ENCODE results near the gene XPO1. TPM values are rescaled to one million over a fixed set of nuclear protein-coding genes. Genes with fewer than 3 reads are reported as not detected.

The XPO1 gene
- total and polyA plus RNA-seq, 2 donors (not counting 1 experiment from before 2014, with no cell fraction given), result 91.8 to 348 TPM

DNA sequence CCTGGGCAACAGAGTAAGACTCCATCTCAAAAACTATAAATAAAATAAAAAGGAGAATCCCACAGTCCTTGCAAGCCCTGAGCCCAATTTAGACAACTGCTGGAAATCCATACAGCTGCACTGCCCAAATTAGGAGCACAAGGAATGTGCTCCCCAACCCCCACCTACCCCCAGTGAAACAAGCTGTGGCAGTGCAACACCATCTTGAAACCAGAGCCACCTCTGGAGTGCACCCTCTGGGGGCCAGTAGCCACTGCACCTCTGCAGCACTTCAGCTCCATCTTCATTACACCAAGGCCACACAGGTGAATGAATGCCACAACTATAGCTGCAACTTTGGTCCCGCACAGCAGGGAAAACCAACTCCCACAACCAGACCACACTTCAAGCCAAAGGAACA, 104.5 kb downstream of the XPO1 start:
- no peak overlapping the region for H2AFZ ChIP-seq (ENCODE audit: low read length)
- no peaks in the 10 kb centered on the region for H4K20me1 ChIP-seq (ENCODE audit: control insufficient read depth, extremely low read depth, insufficient read depth, low read length)
- H3K4me3 ChIP-seq (replicated peaks in 1 of 4; ENCODE audit: control extremely low read depth in 1 of 4, insufficient read depth in 1 of 4, low read depth in 3 of 4, low read length in 4 of 4), result no peak overlapping the region
- no peak overlapping the region for H3K9ac ChIP-seq (ENCODE audit: insufficient read depth, low read length)
- TF ChIP-seq CTCF (conservative IDR thresholded peaks at IDR 0.05 in 1 of 2, IDR thresholded peaks at IDR 0.05 in 1 of 2; ENCODE audit: low read depth in 1 of 2, low read length in 2 of 2) (no peak), EZH2 (IDR thresholded peaks at IDR 0.05; ENCODE audit: low read length, missing control alignments) (no peak)
- no peaks in the 10 kb centered on the region for H3K27me3 ChIP-seq (ENCODE audit: control insufficient read depth, insufficient read depth, low read length)
- H3K27ac ChIP-seq (ENCODE audit: insufficient read depth, low read length), result no peak overlapping the region
- no peak for DNase-seq (ENCODE audit: low read depth in 2 of 2)
- no peak overlapping the region for H3K4me2 ChIP-seq (ENCODE audit: extremely low read depth, insufficient read depth, low read length)
- H3K4me1 ChIP-seq (ENCODE audit: control insufficient read depth, extremely low read depth, insufficient read depth, low read length), result no peaks in the 10 kb centered on the region
- H3K79me2 ChIP-seq (ENCODE audit: control insufficient read depth, insufficient read depth, low read length), result peaks cover 87% of the 10 kb centered on the region
- H3K9me3 ChIP-seq (ENCODE audit: control insufficient read depth, insufficient read depth, low read depth, low read length), result no peaks in the 10 kb centered on the region
- no peaks in the 10 kb centered on the region for H3K36me3 ChIP-seq (ENCODE audit: control insufficient read depth, insufficient read depth, low read length)

GRCh38 chr2:61432990-61433389, 105.2 kb downstream of the XPO1 start:
- TF ChIP-seq EZH2 (IDR thresholded peaks at IDR 0.05; ENCODE audit: low read length, missing control alignments), result no peak
- no peak for TF ChIP-seq CTCF (conservative IDR thresholded peaks at IDR 0.05 in 1 of 2, IDR thresholded peaks at IDR 0.05 in 1 of 2; ENCODE audit: low read depth in 1 of 2, low read length in 2 of 2)
- Histone ChIP-seq H3K27ac (ENCODE audit: insufficient read depth, low read length) (no peak overlapping the region), H3K4me3 (replicated peaks in 1 of 4; ENCODE audit: control extremely low read depth in 1 of 4, insufficient read depth in 1 of 4, low read depth in 3 of 4, low read length in 4 of 4) (no peak overlapping the region), H3K9ac (ENCODE audit: insufficient read depth, low read length) (no peak overlapping the region), H3K79me2 (ENCODE audit: control insufficient read depth, insufficient read depth, low read length) (peaks cover 88% of the 10 kb centered on the region), H4K20me1 (ENCODE audit: control insufficient read depth, extremely low read depth, insufficient read depth, low read length) (no peaks in the 10 kb centered on the region), H2AFZ (ENCODE audit: low read length) (no peak overlapping the region), H3K4me1 (ENCODE audit: control insufficient read depth, extremely low read depth, insufficient read depth, low read length) (no peaks in the 10 kb centered on the region), H3K27me3 (ENCODE audit: control insufficient read depth, insufficient read depth, low read length) (no peaks in the 10 kb centered on the region), H3K36me3 (ENCODE audit: control insufficient read depth, insufficient read depth, low read length) (no peaks in the 10 kb centered on the region), H3K9me3 (ENCODE audit: control insufficient read depth, insufficient read depth, low read depth, low read length) (no peaks in the 10 kb centered on the region), H3K4me2 (ENCODE audit: extremely low read depth, insufficient read depth, low read length) (no peak overlapping the region)
- no peak for DNase-seq (ENCODE audit: low read depth in 2 of 2)

DNA sequence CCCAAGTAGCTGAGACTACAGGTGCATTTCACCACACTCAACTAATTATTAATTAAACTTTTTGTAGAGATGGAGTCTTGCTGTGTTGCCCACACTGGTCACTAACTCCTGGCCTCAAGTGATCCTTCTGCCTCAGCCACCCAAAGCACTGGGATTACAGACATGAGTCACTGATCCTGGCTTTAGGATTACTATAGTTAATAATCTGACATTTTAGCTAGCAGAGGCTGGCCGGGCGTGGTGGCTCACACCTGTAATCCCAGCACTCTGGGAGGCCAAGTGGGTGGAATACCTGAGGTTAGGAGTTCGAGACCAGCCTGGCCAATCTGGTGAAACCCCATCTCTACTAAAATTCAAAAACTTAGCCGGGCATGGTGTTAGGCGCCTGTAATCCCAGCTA, 106.8 kb downstream of the XPO1 start:
- Histone ChIP-seq H3K4me1 (ENCODE audit: control insufficient read depth, extremely low read depth, insufficient read depth, low read length) (no peaks in the 10 kb centered on the region), H3K27me3 (ENCODE audit: control insufficient read depth, insufficient read depth, low read length) (no peaks in the 10 kb centered on the region), H3K4me2 (ENCODE audit: extremely low read depth, insufficient read depth, low read length) (no peak overlapping the region), H3K27ac (ENCODE audit: insufficient read depth, low read length) (no peak overlapping the region), H3K9ac (ENCODE audit: insufficient read depth, low read length) (no peak overlapping the region), H3K36me3 (ENCODE audit: control insufficient read depth, insufficient read depth, low read length) (no peaks in the 10 kb centered on the region), H3K9me3 (ENCODE audit: control insufficient read depth, insufficient read depth, low read depth, low read length) (no peaks in the 10 kb centered on the region), H4K20me1 (ENCODE audit: control insufficient read depth, extremely low read depth, insufficient read depth, low read length) (no peaks in the 10 kb centered on the region), H3K79me2 (ENCODE audit: control insufficient read depth, insufficient read depth, low read length) (peaks cover 87% of the 10 kb centered on the region), H2AFZ (ENCODE audit: low read length) (no peak overlapping the region), H3K4me3 (replicated peaks in 1 of 4; ENCODE audit: control extremely low read depth in 1 of 4, insufficient read depth in 1 of 4, low read depth in 3 of 4, low read length in 4 of 4) (no peak overlapping the region)
- TF ChIP-seq CTCF (conservative IDR thresholded peaks at IDR 0.05 in 1 of 2, IDR thresholded peaks at IDR 0.05 in 1 of 2; ENCODE audit: low read depth in 1 of 2, low read length in 2 of 2) (no peak), EZH2 (IDR thresholded peaks at IDR 0.05; ENCODE audit: low read length, missing control alignments) (no peak)
- no peak for DNase-seq (ENCODE audit: low read depth in 2 of 2)

Other genes starting within 250 kb of the XPO1 start
- gene USP34, start 67.3 kb downstream of the XPO1 start, total RNA-seq, result 113 and 129 TPM in 2 replicates
- 48.4 and 52.4 TPM in 2 replicates for gene USP34, start 67.3 kb downstream of the XPO1 start, polyA plus RNA-seq

Measured in fibroblast of lung (primary cell).